Fibroblast of villous mesenchyme (primary cell): ENCODE data around the gene ZNF736. TPM values are rescaled to one million over a fixed set of nuclear protein-coding genes. Genes with fewer than 3 reads are reported as not detected.

Experiments used
- DNase-seq: peaks from one replicate; pipeline ENCODE4 v3.0.0-alpha.2; 2010; ENCODE audit warnings: low read depth
- H3K4me3 ChIP-seq: 2 replicates; pipeline ENCODE4 v1.5.1; 2011; ENCODE audit warnings: low read depth, mild to moderate bottlenecking, low read length
- CTCF ChIP-seq: IDR thresholded peaks from 2 replicates; pipeline ENCODE4 v1.5.1; 2012; ENCODE audit warnings: low read depth, mild to moderate bottlenecking, low read length; ENCODE audit not compliant: insufficient read depth
- total RNA-seq: library from RNA; depleted of rRNA; stranded (reverse); fragments of >200 nt; gene quantifications from 2 replicates; pipeline ENCODE4 v1.2.3, GENCODE V29; 2012

Gene ZNF736
- total RNA-seq, 1 donor: 8.6 TPM

- H3K4me3 ChIP-seq: no peak overlapping the region
- TF ChIP-seq CTCF: no peak
- no peak for DNase-seq
These were observed 45.8 kb downstream of the ZNF736 start for GRCh38 chr7:64359543-64359942.

GRCh38 chr7:64371116-64371515 lies 57.4 kb downstream of the ZNF736 start:
- no peak overlapping the region for H3K4me3 ChIP-seq
- no peak for TF ChIP-seq CTCF
- no peak for DNase-seq

GRCh38 chr7:64373017-64373416 lies 59.3 kb downstream of the ZNF736 start:
- no peak for TF ChIP-seq CTCF
- no peak overlapping the region for H3K4me3 ChIP-seq
- no peak for DNase-seq

GRCh38 chr7:64400401-64400800 lies 86.6 kb downstream of the ZNF736 start:
- no peak overlapping the region for H3K4me3 ChIP-seq
- DNase-seq: no peak
- no peak for TF ChIP-seq CTCF

Other genes starting within 250 kb of the ZNF736 start
- not detected in 2 replicates for gene ZNF735, start 106.8 kb upstream of the ZNF736 start, total RNA-seq
- not detected in 2 replicates for gene ZNF679, start 85.5 kb upstream of the ZNF736 start, total RNA-seq
- gene ZNF680, start 249.1 kb downstream of the ZNF736 start, total RNA-seq: 5.8 and 13.8 TPM in 2 replicates